H9 (cell line): ENCODE data around the gene FNIP2. TPM values are rescaled to one million over a fixed set of nuclear protein-coding genes. Genes with fewer than 3 reads are reported as not detected.

ENCODE experiments used
- DNase-seq: peaks from one replicate; pipeline ENCODE4 v3.0.0-alpha.2; 2017
- H2AFZ ChIP-seq: one replicate; pipeline ENCODE4 v1.6.1; 2013; ENCODE audit warnings: mild to moderate bottlenecking, low read length, control low read depth, moderate library complexity
- H2AK5ac ChIP-seq: 2 replicates; pipeline ENCODE4 v1.6.1; 2013; ENCODE audit warnings: low read length, control low read depth, mixed read lengths; ENCODE audit not compliant: insufficient read length
- H2BK120ac ChIP-seq: one replicate; pipeline ENCODE4 v1.6.1; 2013; ENCODE audit warnings: low read depth, mild to moderate bottlenecking, low read length, control low read depth, inconsistent platforms; ENCODE audit not compliant: poor library complexity, severe bottlenecking
- H2BK12ac ChIP-seq: 2 replicates; pipeline ENCODE4 v1.6.1; 2013; ENCODE audit warnings: low read length, control low read depth, mixed read lengths, low read depth; ENCODE audit not compliant: insufficient read length
- H2BK15ac ChIP-seq: 2 replicates; pipeline ENCODE4 v1.6.1; 2013; ENCODE audit warnings: low read depth, low read length, control low read depth
- H2BK20ac ChIP-seq: one replicate; pipeline ENCODE4 v1.6.1; 2013; ENCODE audit warnings: low read depth, mild to moderate bottlenecking, low read length, control low read depth, inconsistent platforms; ENCODE audit not compliant: poor library complexity, severe bottlenecking
- H2BK5ac ChIP-seq: 2 replicates; pipeline ENCODE4 v1.6.1; 2013; ENCODE audit warnings: low read length, control low read depth, mixed read lengths; ENCODE audit not compliant: insufficient read length
- H3K14ac ChIP-seq: 2 replicates; pipeline ENCODE4 v1.6.1; 2013; ENCODE audit warnings: low read length, control low read depth; ENCODE audit not compliant: insufficient read depth
- H3K18ac ChIP-seq: 2 replicates; pipeline ENCODE4 v1.6.1; 2013; ENCODE audit warnings: low read depth, mild to moderate bottlenecking, mixed read lengths, low read length, control low read depth; ENCODE audit not compliant: insufficient read length
- H3K23ac ChIP-seq: 2 replicates; pipeline ENCODE4 v1.6.1; 2013; ENCODE audit warnings: low read length, control low read depth, mixed read lengths, low read depth; ENCODE audit not compliant: insufficient read length
- H3K23me2 ChIP-seq: 2 replicates; pipeline ENCODE4 v1.6.1; 2013; ENCODE audit warnings: low read depth, mild to moderate bottlenecking, mixed read lengths, low read length, control low read depth; ENCODE audit not compliant: insufficient read length, poor library complexity, severe bottlenecking
- H3K27ac ChIP-seq: 2 replicates; pipeline ENCODE4 v1.5.1; 2013; ENCODE audit warnings: low read length, control low read depth, mixed read lengths, low read depth; ENCODE audit not compliant: insufficient read length
- H3K27me3 ChIP-seq: 2 replicates; pipeline ENCODE4 v1.6.1; 2013; ENCODE audit warnings: low read length, control low read depth, inconsistent platforms; ENCODE audit not compliant: insufficient read depth
- H3K4ac ChIP-seq: 2 replicates; pipeline ENCODE4 v1.6.1; 2013; ENCODE audit warnings: low read depth, mild to moderate bottlenecking, control low read depth, inconsistent platforms, low read length, moderate library complexity
- H3K4me1 ChIP-seq: 2 replicates; pipeline ENCODE4 v1.6.1; 2013; ENCODE audit warnings: low read length, control low read depth, inconsistent platforms; ENCODE audit not compliant: insufficient read depth
- H3K4me2 ChIP-seq: 2 replicates; pipeline ENCODE4 v1.6.1; 2013; ENCODE audit warnings: low read length, control low read depth, mixed read lengths; ENCODE audit not compliant: insufficient read length, insufficient read depth
- H3K56ac ChIP-seq: 2 replicates; pipeline ENCODE4 v1.6.1; 2013; ENCODE audit warnings: low read depth, mild to moderate bottlenecking, mixed read lengths, low read length, control low read depth; ENCODE audit not compliant: insufficient read length
- H3K79me1 ChIP-seq: 2 replicates; pipeline ENCODE4 v1.6.1; 2013; ENCODE audit warnings: low read depth, mild to moderate bottlenecking, moderate library complexity, low read length, control low read depth, inconsistent platforms; ENCODE audit not compliant: insufficient read depth, poor library complexity, severe bottlenecking
- H3K79me2 ChIP-seq: 2 replicates; pipeline ENCODE4 v1.6.1; 2013; ENCODE audit warnings: low read length, control low read depth, inconsistent platforms; ENCODE audit not compliant: insufficient read depth
- H3K9ac ChIP-seq: 2 replicates; pipeline ENCODE4 v1.6.1; 2013; ENCODE audit warnings: low read length, control low read depth, mixed read lengths; ENCODE audit not compliant: insufficient read length; ENCODE audit errors: extremely low read depth
- H3K9me3 ChIP-seq: one replicate; pipeline ENCODE4 v1.6.1; 2013; ENCODE audit warnings: low read depth, low read length, inconsistent platforms; ENCODE audit not compliant: control insufficient read depth
- H3T11ph ChIP-seq: one replicate; pipeline ENCODE4 v1.6.1; 2013; ENCODE audit warnings: mild to moderate bottlenecking, low read length, control low read depth, inconsistent platforms
- H4K20me1 ChIP-seq: one replicate; pipeline ENCODE4 v1.6.1; 2013; ENCODE audit not compliant: control insufficient read depth, insufficient read length, insufficient read depth
- H4K5ac ChIP-seq: 2 replicates; pipeline ENCODE4 v1.6.1; 2013; ENCODE audit warnings: low read depth, mild to moderate bottlenecking, mixed read lengths, low read length, control low read depth; ENCODE audit not compliant: insufficient read length
- H4K8ac ChIP-seq: replicated peaks from 2 replicates; pipeline ENCODE4 v1.6.1; 2013; ENCODE audit warnings: low read length, control low read depth, mixed read lengths, low read depth; ENCODE audit not compliant: insufficient read length
- H4K91ac ChIP-seq: 2 replicates; pipeline ENCODE4 v1.6.1; 2013; ENCODE audit warnings: low read depth, mild to moderate bottlenecking, moderate library complexity, mixed read lengths, low read length, control low read depth; ENCODE audit not compliant: insufficient read length
- H3K27ac Mint-ChIP-seq, 3 experiments: 2 replicates in 2 of 3; 3 replicates in 1 of 3; pipeline ENCODE4 v1.8.0; 2020 to 2021; ENCODE audit warnings: mixed read lengths in 3 of 3, mild to moderate bottlenecking in 1 of 3, moderate library complexity in 1 of 3
- H3K27me3 Mint-ChIP-seq: 2 replicates; pipeline ENCODE4 v1.8.0; 2021; ENCODE audit warnings: low read depth, mild to moderate bottlenecking, moderate library complexity, mixed read lengths
- H3K36me3 Mint-ChIP-seq, 3 experiments: 2 replicates in 2 of 3; 3 replicates in 1 of 3; pipeline ENCODE4 v1.8.0; 2020 to 2021; ENCODE audit warnings: low read depth in 3 of 3, mixed read lengths in 3 of 3; ENCODE audit not compliant: insufficient read depth in 1 of 3
- H3K4me1 Mint-ChIP-seq, 2 experiments: 2 replicates each; pipeline ENCODE4 v1.8.0; 2020; ENCODE audit warnings: mixed read lengths in 2 of 2
- H3K4me3 Mint-ChIP-seq, 2 experiments: 2 replicates in 1 of 2; 3 replicates in 1 of 2; pipeline ENCODE4 v1.8.0; 2020 to 2021; ENCODE audit warnings: mild to moderate bottlenecking in 2 of 2, mixed read lengths in 2 of 2, moderate library complexity in 1 of 2
- H3K9me3 Mint-ChIP-seq, 2 experiments: 2 replicates in 1 of 2; 3 replicates in 1 of 2; pipeline ENCODE4 v1.8.0; 2020; ENCODE audit warnings: mild to moderate bottlenecking in 2 of 2, mixed read lengths in 2 of 2, moderate library complexity in 1 of 2
- CTCF ChIP-seq: fragments of 200-600 bp; sonication (generic); conservative IDR thresholded peaks from 3 replicates; pipeline ENCODE4 v1.8.0; 2021; ENCODE audit warnings: antibody characterized with exemption, mild to moderate bottlenecking
- WGBS: extraction: QIAGEN DNeasy Blood & Tissue Kit; methylation state at CpG from one replicate; pipeline ENCODE4 v1.1.7; 2013; ENCODE audit warnings: missing lambda C conversion rate, low lambda C conversion rate, mixed read lengths; ENCODE audit not compliant: insufficient read length; ENCODE audit errors: extremely low coverage; 5-methylcytosine and 5-hydroxymethylcytosine counted together
- total RNA-seq: library from RNA; stranded (reverse); gene quantifications from 2 replicates; pipeline ENCODE4 v1.2.1, GENCODE V29; 2021

FNIP2 gene
- total RNA-seq, 1 experiment from 2014 or later = 9.6 TPM

DNA sequence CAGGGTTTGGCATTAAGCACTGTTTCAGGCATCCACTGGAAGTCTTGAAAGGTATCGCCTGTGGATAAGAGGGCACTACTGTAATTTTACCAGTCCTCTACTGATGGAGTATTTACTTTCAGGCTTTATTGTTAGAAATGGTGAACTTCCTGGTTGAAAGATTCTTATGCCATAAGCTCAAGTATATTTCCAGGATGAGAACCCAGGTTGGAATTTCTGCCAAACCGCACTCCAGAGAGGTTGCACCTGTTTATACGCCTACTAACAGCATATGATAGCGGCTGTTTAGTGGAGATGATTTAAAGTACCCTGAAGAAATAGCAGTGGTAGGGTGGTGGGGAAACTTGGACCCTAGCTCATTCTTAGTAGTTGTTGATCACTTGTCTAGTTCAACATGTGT lies 9.9 kb downstream of the FNIP2 start:
- Histone ChIP-seq H3K27me3 (no peaks in the 10 kb centered on the region), H3K14ac (no peak overlapping the region), H3K79me2 (no peaks in the 10 kb centered on the region), H3K4me2 (no peak overlapping the region), H3K4me1 (no peaks in the 10 kb centered on the region), H4K91ac (no peak overlapping the region), H3K9me3 (no peaks in the 10 kb centered on the region), H3T11ph (no peak overlapping the region), H3K9ac (no peak overlapping the region), H4K20me1 (no peaks in the 10 kb centered on the region), H3K56ac (no peak overlapping the region), H3K4ac (no peak overlapping the region), H3K23me2 (no peaks in the 10 kb centered on the region), H4K8ac (no peak overlapping the region), H3K23ac (no peak overlapping the region), H3K18ac (no peak overlapping the region), H3K27ac (no peak overlapping the region), H2AFZ (no peak overlapping the region), H2BK20ac (no peak overlapping the region), H4K5ac (no peak overlapping the region), H2BK12ac (no peak overlapping the region), H2BK15ac (no peak overlapping the region), H2AK5ac (no peak overlapping the region), H2BK120ac (no peak overlapping the region), H3K79me1 (no peaks in the 10 kb centered on the region), H2BK5ac (no peak overlapping the region)
- Mint-ChIP-seq H3K27me3 (no peaks in the 10 kb centered on the region), H3K27ac (no peak overlapping the region), H3K9me3 (no peaks in the 10 kb centered on the region), H3K4me1 (peaks cover 26 to 40% of the 10 kb centered on the region in 2 experiments), H3K4me3 (no peak overlapping the region), H3K36me3 (no peaks in the 10 kb centered on the region)
- TF ChIP-seq CTCF = no peak
- DNase-seq = no peak
- no CpG with 5 or more reads among the region's 4 CpGs for WGBS
